ENCODE results near the gene PPP4R4.

DNA sequence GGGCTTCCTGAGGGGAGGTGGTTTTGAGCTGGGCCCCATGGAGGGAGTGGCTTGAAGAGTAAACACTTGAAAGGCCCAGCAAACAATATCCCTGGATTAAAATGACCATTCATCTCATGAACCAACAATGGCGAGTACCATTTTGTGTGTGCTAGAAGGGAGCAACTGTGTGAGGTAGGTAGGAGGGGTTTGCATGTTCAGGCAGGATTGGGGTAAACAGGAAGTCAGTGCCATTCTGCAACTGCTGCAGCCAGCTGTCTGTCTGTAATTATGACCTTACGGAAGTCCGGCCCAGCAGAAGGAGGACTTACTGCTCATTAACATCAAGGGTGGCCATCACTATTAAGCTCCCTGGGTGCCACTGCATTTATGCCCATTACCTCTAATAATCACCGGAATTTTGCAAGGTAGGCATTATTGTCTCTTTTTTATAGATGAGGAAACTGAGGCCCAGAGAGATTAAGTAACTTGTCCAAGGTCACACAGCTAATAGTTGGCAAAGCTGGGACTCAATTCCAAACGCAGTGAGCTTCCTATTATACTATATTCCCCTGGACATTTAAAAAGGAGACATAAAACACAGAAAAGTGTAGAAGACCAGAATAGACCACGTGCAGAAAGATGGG is 28.1 kb upstream of the PPP4R4 start:
- TF ChIP-seq CTCF (IDR thresholded peaks at IDR 0.05; ENCODE audit: insufficient read depth, low read length, poor library complexity, severe bottlenecking) (no peak), EZH2phosphoT487 (conservative IDR thresholded peaks at IDR 0.05; ENCODE audit: low read length) (no peak)
